Esophagus (tissue), 2 donors: ENCODE data around the gene RAP1GAP2. TPM values are rescaled to one million over a fixed set of nuclear protein-coding genes. Genes with fewer than 3 reads are reported as not detected.
"Not testable (repeated sequence)": the region's sequence is repeated elsewhere in the genome, so short reads cannot be mapped to it uniquely, and the experiment has no call there.

Experiments used
- H3K27ac ChIP-seq, 2 donors: one replicate each; pipeline ENCODE4 v1.5.1; 2013; ENCODE audit warnings: low read depth in 2 of 2, mild to moderate bottlenecking in 2 of 2, inconsistent platforms in 1 of 2, low read length in 1 of 2, moderate library complexity in 1 of 2
- H3K27me3 ChIP-seq, 2 donors: one replicate each; pipeline ENCODE4 v1.6.1; 2013; ENCODE audit warnings: low read length in 2 of 2, control low read depth in 1 of 2, mild to moderate bottlenecking in 1 of 2; ENCODE audit not compliant: insufficient read depth in 2 of 2, control insufficient read depth in 1 of 2
- H3K36me3 ChIP-seq, 2 donors: one replicate each; pipeline ENCODE4 v1.6.1; 2013; ENCODE audit warnings: low read length in 1 of 2; ENCODE audit not compliant: control insufficient read depth in 2 of 2, insufficient read depth in 2 of 2
- H3K4me1 ChIP-seq, 2 donors: one replicate each; pipeline ENCODE4 v1.6.1; 2013; ENCODE audit warnings: low read length in 1 of 2; ENCODE audit not compliant: control insufficient read depth in 2 of 2, insufficient read depth in 2 of 2
- H3K4me3 ChIP-seq, 2 donors: one replicate each; pipeline ENCODE4 v1.5.1; 2013; ENCODE audit warnings: low read length in 2 of 2, mild to moderate bottlenecking in 2 of 2, low read depth in 1 of 2, moderate library complexity in 1 of 2
- H3K9me3 ChIP-seq, 2 donors: one replicate each; pipeline ENCODE4 v1.6.1; 2013; ENCODE audit warnings: mild to moderate bottlenecking in 2 of 2, low read depth in 1 of 2, low read length in 1 of 2, moderate library complexity in 1 of 2; ENCODE audit not compliant: control insufficient read depth in 2 of 2, insufficient read depth in 1 of 2
- WGBS, 2 donors: extraction: QIAGEN DNeasy Blood & Tissue Kit; methylation state at CpG; one replicate each; pipeline ENCODE4 v1.1.7; 2013; 5-methylcytosine and 5-hydroxymethylcytosine counted together
- polyA plus RNA-seq, 2 donors: library from polyadenylated mRNA; stranded (reverse); fragments of 200-250 nt; gene quantifications; one replicate each; pipeline ENCODE4 v1.2.3, GENCODE V29; 2013
- donor health status: healthy with polysubstance abuse.
- donor health status: Bipolar disorder and iron deficiency.

RAP1GAP2 gene
- polyA plus RNA-seq, 2 donors: 3.6 to 5.1 TPM

DNA sequence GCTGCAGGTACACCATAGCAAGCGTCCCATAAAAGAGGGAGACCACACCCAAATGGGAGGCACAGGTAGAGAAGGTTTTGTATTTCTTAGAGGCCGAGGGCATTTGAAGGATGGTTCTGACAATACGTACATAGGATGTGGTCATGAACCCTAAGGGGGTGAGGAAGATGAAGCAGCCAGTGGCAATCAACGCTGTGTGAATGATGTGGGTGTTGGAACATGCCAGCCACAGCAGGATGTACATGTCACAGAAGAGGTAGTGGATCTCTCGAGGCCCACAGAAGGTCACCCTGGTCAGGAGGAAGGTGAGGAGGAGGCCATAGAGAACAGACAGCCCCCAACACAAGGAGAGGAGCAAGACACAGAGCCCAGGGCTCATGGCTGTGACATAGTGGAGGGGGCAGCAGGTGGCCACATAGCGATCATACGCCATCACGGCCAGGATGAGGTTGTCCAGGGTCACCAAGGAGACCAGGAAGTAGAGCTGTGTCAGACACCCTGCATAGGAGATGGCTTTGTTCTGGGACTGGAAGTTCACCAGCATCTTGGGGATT, 266.7 kb downstream of the RAP1GAP2 start:
- H3K4me1 ChIP-seq, H3K36me3 ChIP-seq, H3K27ac ChIP-seq, H3K4me3 ChIP-seq, H3K27me3 ChIP-seq, H3K9me3 ChIP-seq: not testable (repeated sequence)
- 81 to 83% methylated on average over 8 of the region's 8 CpGs for WGBS, 2 donors

DNA sequence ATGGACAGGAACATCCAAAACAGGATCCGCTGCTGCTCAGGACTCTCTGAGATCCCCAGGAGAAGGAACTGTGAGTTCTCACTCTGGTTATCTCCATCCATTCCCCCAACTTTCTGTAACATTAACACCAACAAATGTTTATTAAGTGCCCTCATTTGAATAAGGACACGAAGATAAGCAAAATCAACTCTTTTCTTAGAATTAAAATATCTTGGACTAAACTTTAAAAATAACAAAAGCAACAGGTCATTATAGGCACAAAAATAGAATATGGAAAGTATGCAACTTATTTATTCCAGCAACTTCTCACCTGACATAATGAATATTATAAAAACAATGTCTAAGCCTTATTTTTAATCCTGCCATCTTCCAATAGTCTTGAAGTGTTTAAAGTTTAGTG, 267.3 kb downstream of the RAP1GAP2 start, which contains the start of gene OR1D5:
Gene OR1D5 (minus strand): TSS at position 101 of the 400 bp plus-strand sequence. CDS start 0 bp downstream, at position 101.
- H3K36me3 ChIP-seq, H3K27ac ChIP-seq, H3K4me1 ChIP-seq, H3K4me3 ChIP-seq, H3K9me3 ChIP-seq, H3K27me3 ChIP-seq: not testable (repeated sequence)
- 60 to 67% methylated on average over 1 of the region's 2 CpGs for WGBS, 2 donors

DNA sequence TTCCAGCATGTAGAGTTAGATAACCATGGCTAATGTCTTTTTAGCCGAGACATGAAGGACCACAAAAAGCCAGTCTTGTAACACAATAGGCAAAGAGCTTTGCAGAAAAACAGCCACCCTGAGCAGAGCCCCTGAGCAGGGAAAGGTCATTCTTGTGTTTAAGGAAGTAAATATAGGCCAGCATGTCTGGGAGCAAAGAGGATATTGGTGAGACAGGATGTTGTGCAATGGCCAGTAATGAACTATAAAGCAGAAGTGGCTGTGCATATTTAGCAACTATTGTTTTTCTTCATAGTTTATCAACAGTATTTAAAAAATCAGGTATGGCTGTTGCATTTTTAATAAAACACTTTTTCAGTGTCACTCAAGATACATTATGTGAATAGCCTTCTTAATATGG, 269.0 kb downstream of the RAP1GAP2 start:
- not testable (repeated sequence) for H3K9me3 ChIP-seq, H3K27ac ChIP-seq

DNA sequence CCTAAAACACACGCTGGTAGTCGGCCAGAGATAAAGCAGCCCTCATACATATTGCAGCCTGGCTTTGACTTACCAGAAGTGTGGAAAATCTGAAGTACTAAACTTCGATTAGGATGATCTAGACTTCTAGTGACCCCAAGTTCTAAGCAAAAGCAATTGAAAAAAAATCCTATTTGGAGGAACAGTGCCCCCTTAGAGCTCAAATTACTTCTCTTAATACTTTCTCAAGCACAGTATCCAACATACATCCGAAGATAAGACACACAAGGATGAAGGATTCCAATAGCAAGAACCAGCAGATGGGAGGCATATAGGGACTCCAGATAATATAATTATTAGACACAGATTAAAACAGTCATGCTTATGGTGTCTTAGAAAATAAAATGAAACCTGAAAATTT, 277.6 kb downstream of the RAP1GAP2 start:
- WGBS, 2 donors: 81 to 82% methylated on average over 4 of the region's 4 CpGs
- H3K9me3 ChIP-seq, H3K27me3 ChIP-seq, H3K4me1 ChIP-seq, H3K4me3 ChIP-seq, H3K27ac ChIP-seq, H3K36me3 ChIP-seq: not testable (repeated sequence)

More for the DNA sequence above, 269.0 kb downstream of the RAP1GAP2 start:
- H3K36me3 ChIP-seq, H3K4me3 ChIP-seq, H3K27me3 ChIP-seq, H3K4me1 ChIP-seq: not testable (repeated sequence)
- WGBS, 2 donors: no CpG with 5 or more reads among the region's 1 CpG

Other genes with a start within 250 kb of the RAP1GAP2 start
- 10 to 100 TPM; 36.6 to 40.7 TPM for gene PAFAH1B1, start 202.8 kb upstream of the RAP1GAP2 start, polyA plus RNA-seq
- 10 to 100 TPM; 65.2 to 85.5 TPM for gene CLUH, start 84.7 kb upstream of the RAP1GAP2 start, polyA plus RNA-seq
- gene CCDC92B, start 46.8 kb upstream of the RAP1GAP2 start, polyA plus RNA-seq: 1 to 10 TPM in 1 of 2 donors, under 1 TPM in 1; 0.44 to 1.2 TPM